Measurements from ENCODE around the gene VPS35. TPM values are rescaled to one million over a fixed set of nuclear protein-coding genes. Genes with fewer than 3 reads are reported as not detected.
"Not testable (repeated sequence)": the region's sequence is repeated elsewhere in the genome, so short reads cannot be mapped to it uniquely, and the experiment has no call there.

The VPS35 gene
- total and polyA plus RNA-seq, 3 donors from 2014 or later = 75.5 to 129 (median 128) TPM

DNA sequence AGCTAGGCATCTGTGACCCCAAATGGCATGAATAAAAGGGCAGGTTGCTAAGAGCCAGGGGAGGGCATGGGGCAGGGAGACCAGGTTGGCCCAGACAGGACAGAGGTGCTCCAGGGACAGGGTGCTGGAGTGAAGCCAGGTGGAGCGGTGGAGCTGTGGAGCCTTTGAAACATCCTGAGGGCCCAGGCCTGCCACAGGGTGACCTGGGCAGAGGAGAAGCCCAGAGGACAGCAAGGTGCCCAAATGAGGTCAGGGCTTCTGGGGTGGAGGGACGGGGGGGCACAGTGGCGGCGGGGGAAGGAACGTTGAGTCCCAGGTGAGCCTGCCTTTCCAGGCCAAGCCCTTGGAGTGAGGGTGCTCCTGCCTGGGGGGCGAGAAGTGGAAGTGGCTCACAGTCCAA, 65.3 kb downstream of the VPS35 start:
- 70 to 79% methylated on average over 4 to 5 of the region's 6 CpGs for WGBS, 2 donors
- H3K4me3 ChIP-seq; H3K27ac ChIP-seq; intact Hi-C loops (cut with DNase I; ENCODE audit: low total_unique reads); DNase-seq; H3K9me3 ChIP-seq; H3K36me3 ChIP-seq (ENCODE audit: low read depth, missing control alignments); H3K27me3 ChIP-seq; H3K4me1 ChIP-seq: not testable (repeated sequence)

GRCh38 chr16:46623246-46623645, 65.7 kb downstream of the VPS35 start:
- H3K27me3 ChIP-seq; DNase-seq; H3K4me1 ChIP-seq; H3K27ac ChIP-seq; intact Hi-C loops (cut with DNase I; ENCODE audit: low total_unique reads); H3K4me3 ChIP-seq; H3K36me3 ChIP-seq (ENCODE audit: low read depth, missing control alignments); H3K9me3 ChIP-seq: not testable (repeated sequence)
- WGBS, 2 donors = no CpG with 5 or more reads among the region's 8 CpGs

DNA sequence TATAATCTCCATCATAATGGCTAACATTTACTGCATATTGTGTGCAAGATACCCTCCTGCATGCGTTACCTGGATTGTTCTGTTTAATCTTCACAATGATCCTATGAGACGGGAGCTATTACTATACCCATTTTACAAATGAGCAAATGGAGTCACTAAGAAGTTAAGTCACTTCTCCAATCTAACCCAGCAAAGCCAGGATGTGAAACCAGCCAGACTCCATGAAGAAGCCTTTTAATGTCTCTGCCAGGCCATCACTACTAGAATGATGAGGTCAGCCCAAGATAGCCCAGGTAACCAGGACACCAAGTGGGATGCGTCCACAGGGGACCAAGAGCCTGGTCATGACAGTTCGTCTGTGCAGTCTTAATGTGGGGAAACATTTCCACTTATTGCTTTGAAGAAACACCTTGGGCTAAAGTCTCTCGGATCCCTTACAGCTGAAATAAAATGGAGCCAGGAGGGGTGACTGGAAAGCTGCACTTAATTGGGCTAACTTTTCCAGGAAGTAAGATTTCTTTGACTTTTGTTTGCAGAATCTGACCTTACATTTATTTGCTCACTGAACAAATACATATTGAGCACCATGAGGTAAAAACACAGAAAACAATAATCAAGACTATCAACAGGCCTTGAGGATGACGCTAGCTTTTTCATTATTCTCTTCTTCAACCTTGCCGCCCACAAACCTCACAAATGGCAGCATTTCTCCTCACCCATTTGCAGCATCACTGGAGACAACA, 66.9 kb downstream of the VPS35 start:
- WGBS, 2 donors = 80 to 84% methylated on average over 6 to 7 of the region's 7 CpGs
- H3K4me3 ChIP-seq = no peak overlapping the region
- H3K36me3 ChIP-seq (ENCODE audit: low read depth, missing control alignments) = no peaks in the 10 kb centered on the region
- H3K27me3 ChIP-seq = no peaks in the 10 kb centered on the region
- H3K4me1 ChIP-seq = no peaks in the 10 kb centered on the region
- DNase-seq = no peak
- no peaks in the 10 kb centered on the region for H3K9me3 ChIP-seq
- no peak overlapping the region for H3K27ac ChIP-seq
- intact Hi-C loops (cut with DNase I; ENCODE audit: low total_unique reads) = no loop called here
- TF ChIP-seq, protein P1, sequence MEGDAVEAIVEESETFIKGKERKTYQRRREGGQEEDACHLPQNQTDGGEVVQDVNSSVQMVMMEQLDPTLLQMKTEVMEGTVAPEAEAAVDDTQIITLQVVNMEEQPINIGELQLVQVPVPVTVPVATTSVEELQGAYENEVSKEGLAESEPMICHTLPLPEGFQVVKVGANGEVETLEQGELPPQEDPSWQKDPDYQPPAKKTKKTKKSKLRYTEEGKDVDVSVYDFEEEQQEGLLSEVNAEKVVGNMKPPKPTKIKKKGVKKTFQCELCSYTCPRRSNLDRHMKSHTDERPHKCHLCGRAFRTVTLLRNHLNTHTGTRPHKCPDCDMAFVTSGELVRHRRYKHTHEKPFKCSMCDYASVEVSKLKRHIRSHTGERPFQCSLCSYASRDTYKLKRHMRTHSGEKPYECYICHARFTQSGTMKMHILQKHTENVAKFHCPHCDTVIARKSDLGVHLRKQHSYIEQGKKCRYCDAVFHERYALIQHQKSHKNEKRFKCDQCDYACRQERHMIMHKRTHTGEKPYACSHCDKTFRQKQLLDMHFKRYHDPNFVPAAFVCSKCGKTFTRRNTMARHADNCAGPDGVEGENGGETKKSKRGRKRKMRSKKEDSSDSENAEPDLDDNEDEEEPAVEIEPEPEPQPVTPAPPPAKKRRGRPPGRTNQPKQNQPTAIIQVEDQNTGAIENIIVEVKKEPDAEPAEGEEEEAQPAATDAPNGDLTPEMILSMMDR (IDR thresholded peaks at IDR 0.05) = no peak
- TF ChIP-seq POLR2A (IDR thresholded peaks at IDR 0.05) = no peak

DNA sequence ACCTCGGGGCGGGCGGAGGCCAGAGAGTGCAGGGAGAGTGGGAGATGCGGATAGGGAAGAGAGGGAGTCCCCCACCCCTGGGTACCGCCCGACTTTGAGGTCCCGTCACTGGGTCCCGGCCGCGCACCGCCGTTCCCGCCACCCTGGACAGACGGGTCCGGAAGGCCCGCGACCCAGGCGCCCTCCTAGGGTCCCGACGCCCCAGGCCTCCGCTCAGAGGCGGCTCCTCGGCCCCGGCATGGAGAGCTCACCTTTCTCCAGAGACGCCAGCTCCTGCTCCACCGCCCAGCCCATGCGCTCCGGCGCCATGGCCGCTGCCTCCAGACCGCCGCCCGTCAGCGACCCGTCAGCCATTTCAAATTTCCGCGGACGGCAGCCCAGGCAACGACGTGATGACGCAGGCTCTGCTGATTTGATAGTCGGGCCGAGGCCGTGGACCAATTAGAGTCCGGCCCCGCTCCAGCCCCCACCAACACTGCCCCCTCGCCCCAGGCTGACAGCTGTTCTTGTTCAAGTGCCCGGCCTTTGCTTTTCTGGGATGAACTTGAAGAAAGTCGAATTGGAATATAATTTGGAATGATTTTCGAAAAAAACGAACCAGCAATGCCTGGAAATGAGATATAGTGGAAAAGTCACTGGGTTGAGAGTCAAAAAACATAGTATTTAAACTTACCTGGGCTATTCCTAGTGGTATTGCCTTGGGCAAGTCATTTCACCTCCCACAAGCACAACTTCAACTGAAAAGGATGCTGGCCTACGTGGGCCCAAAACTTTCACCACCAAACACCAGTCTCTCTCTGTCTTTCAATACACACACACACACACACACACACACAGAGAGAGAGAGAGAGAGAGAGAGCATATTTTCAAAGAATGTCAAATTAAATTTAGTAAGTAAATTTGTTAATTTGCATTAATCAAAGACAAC, 67.7 kb downstream of the VPS35 start, which contains the start of gene SHCBP1:
Gene SHCBP1 (minus strand): TSS at position 374 of the 928 bp plus-strand sequence. CDS start 20 bp downstream, at position 354.
- Histone ChIP-seq H3K36me3 (ENCODE audit: low read depth, missing control alignments) (no peaks in the 10 kb centered on the region), H3K4me3 (peak within 1 kb of the TSS; percentile 59 to 72)
- TF ChIP-seq POLR2A (IDR thresholded peaks at IDR 0.05) = no peak
- TF ChIP-seq, protein P1 (IDR thresholded peaks at IDR 0.05) = no peak

GRCh38 chr16:46620266-46621005, 68.5 kb downstream of the VPS35 start:
- Histone ChIP-seq H3K36me3 (ENCODE audit: low read depth, missing control alignments) (no peaks in the 10 kb centered on the region), H3K4me3 (peak overlapping the region; percentile 59 to 72), H3K9me3 (no peaks in the 10 kb centered on the region), H3K27ac (no peak overlapping the region), H3K4me1 (no peaks in the 10 kb centered on the region), H3K27me3 (no peaks in the 10 kb centered on the region)
- intact Hi-C loops (cut with DNase I; ENCODE audit: low total_unique reads) = no loop called here
- TF ChIP-seq, protein P1 (IDR thresholded peaks at IDR 0.05) = no peak
- no peak for TF ChIP-seq POLR2A (IDR thresholded peaks at IDR 0.05)
- WGBS, 2 donors = 6% methylated on average over 11 of the region's 11 CpGs
- DNase-seq = no peak

More for the DNA sequence above, 67.7 kb downstream of the VPS35 start, which contains the start of gene SHCBP1:
- H3K27ac ChIP-seq = no peak within 1 kb of the TSS
- no peaks in the 10 kb centered on the region for H3K4me1 ChIP-seq
- intact Hi-C loops (cut with DNase I; ENCODE audit: low total_unique reads) = no loop called here
- H3K9me3 ChIP-seq = no peaks in the 10 kb centered on the region
- peak; percentile 95 for DNase-seq
- H3K27me3 ChIP-seq = no peaks in the 10 kb centered on the region
- WGBS, 2 donors = 1 to 2% methylated on average over 16 to 46 of the region's 52 CpGs
